Measurements from ENCODE around the gene GPI.
"Not testable (repeated sequence)": the region's sequence is repeated elsewhere in the genome, so short reads cannot be mapped to it uniquely, and the experiment has no call there.

GRCh38 chr19:34330596-34330995 lies 34.4 kb upstream of the GPI start:
- TF ChIP-seq, protein P1, sequence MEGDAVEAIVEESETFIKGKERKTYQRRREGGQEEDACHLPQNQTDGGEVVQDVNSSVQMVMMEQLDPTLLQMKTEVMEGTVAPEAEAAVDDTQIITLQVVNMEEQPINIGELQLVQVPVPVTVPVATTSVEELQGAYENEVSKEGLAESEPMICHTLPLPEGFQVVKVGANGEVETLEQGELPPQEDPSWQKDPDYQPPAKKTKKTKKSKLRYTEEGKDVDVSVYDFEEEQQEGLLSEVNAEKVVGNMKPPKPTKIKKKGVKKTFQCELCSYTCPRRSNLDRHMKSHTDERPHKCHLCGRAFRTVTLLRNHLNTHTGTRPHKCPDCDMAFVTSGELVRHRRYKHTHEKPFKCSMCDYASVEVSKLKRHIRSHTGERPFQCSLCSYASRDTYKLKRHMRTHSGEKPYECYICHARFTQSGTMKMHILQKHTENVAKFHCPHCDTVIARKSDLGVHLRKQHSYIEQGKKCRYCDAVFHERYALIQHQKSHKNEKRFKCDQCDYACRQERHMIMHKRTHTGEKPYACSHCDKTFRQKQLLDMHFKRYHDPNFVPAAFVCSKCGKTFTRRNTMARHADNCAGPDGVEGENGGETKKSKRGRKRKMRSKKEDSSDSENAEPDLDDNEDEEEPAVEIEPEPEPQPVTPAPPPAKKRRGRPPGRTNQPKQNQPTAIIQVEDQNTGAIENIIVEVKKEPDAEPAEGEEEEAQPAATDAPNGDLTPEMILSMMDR (IDR thresholded peaks at IDR 0.05; ENCODE audit: low read depth, low read length): not testable (repeated sequence)
- not testable (repeated sequence) for TF ChIP-seq EZH2phosphoT487 (IDR thresholded peaks at IDR 0.05; ENCODE audit: low read depth)

Data from OCI-LY3 (cell line).